SK-N-SH (cell line): ENCODE measurements around the gene CSRNP3.

Experiments
- CTCF ChIP-seq: fragments of 200-600 bp; sonication (generic); IDR thresholded peaks from 2 replicates; pipeline ENCODE4 v1.6.1; 2017; ENCODE audit warnings: antibody characterized with exemption, mild to moderate bottlenecking, moderate library complexity
- EP300 ChIP-seq, 2 experiments: IDR thresholded peaks; 2 replicates each; pipeline versions ENCODE4 v1.4.0 to v1.6.1; 2012; ENCODE audit warnings: borderline replicate concordance in 1 of 2, low read depth in 1 of 2, low read length in 1 of 2
- EZH2phosphoT487 ChIP-seq: fragments of 200-600 bp; sonication (generic); IDR thresholded peaks from 2 replicates; pipeline ENCODE4 v1.6.1; 2017; ENCODE audit warnings: low read depth, mixed run types, mild to moderate bottlenecking, antibody characterized with exemption, moderate library complexity, borderline replicate concordance
- FOXM1 ChIP-seq: IDR thresholded peaks from 2 replicates; pipeline ENCODE4 v1.4.0; 2012; ENCODE audit warnings: low read depth, mild to moderate bottlenecking
- GABPA ChIP-seq: IDR thresholded peaks from 2 replicates; pipeline ENCODE4 v1.4.0; 2012; ENCODE audit warnings: low read depth, mild to moderate bottlenecking
- MEF2A ChIP-seq: IDR thresholded peaks from 2 replicates; pipeline ENCODE4 v1.4.0; 2012; ENCODE audit warnings: low read depth, borderline replicate concordance
- MXI1 ChIP-seq: IDR thresholded peaks from 2 replicates; pipeline ENCODE4 v1.6.1; 2012; ENCODE audit warnings: mild to moderate bottlenecking, low read depth, low read length, improper control_type of control experiment
- POLR2AphosphoS5 ChIP-seq: IDR thresholded peaks from 2 replicates; pipeline ENCODE4 v1.6.1; 2012; ENCODE audit warnings: low read depth, low read length
- RCOR1 ChIP-seq: fragments of 150-350 bp; IDR thresholded peaks from 2 replicates; pipeline ENCODE4 v1.6.1; 2017; ENCODE audit warnings: antibody characterized with exemption, low read length
- RFX5 ChIP-seq: IDR thresholded peaks from 2 replicates; pipeline ENCODE4 v1.6.1; 2012; ENCODE audit warnings: mild to moderate bottlenecking, improper control_type of control experiment, low read length
- SIN3A ChIP-seq: IDR thresholded peaks from 2 replicates; pipeline ENCODE4 v1.6.1; 2012; ENCODE audit warnings: low read depth, mild to moderate bottlenecking, low read length, moderate library complexity, borderline replicate concordance
- TAF1 ChIP-seq: IDR thresholded peaks from 2 replicates; pipeline ENCODE4 v1.6.1; 2012; ENCODE audit warnings: low read depth, mild to moderate bottlenecking, low read length, moderate library complexity, borderline replicate concordance
- USF1 ChIP-seq: IDR thresholded peaks from 2 replicates; pipeline ENCODE4 v1.4.0; 2012; ENCODE audit warnings: low read depth, borderline replicate concordance
- TF ChIP-seq, protein P1 (sequence below): IDR thresholded peaks from 2 replicates; pipeline ENCODE4 v1.4.0; 2012; ENCODE audit warnings: low read depth

- no peak for TF ChIP-seq CTCF
- TF ChIP-seq RCOR1: no peak
- TF ChIP-seq POLR2AphosphoS5: no peak
- TF ChIP-seq TAF1: no peak
- TF ChIP-seq EZH2phosphoT487: no peak
- TF ChIP-seq USF1: no peak
- TF ChIP-seq FOXM1: no peak
- TF ChIP-seq GABPA: no peak
- no peak for TF ChIP-seq RFX5
- TF ChIP-seq MXI1: no peak
- TF ChIP-seq EP300 (IDR thresholded peaks at IDR 0.05; ENCODE audit: borderline replicate concordance in 1 of 2, low read depth in 1 of 2, low read length in 1 of 2): no peak
- TF ChIP-seq SIN3A: no peak
- TF ChIP-seq MEF2A: no peak
- TF ChIP-seq, protein P1, sequence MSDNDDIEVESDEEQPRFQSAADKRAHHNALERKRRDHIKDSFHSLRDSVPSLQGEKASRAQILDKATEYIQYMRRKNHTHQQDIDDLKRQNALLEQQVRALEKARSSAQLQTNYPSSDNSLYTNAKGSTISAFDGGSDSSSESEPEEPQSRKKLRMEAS: no peak
Observed at GRCh38 chr2:165706960-165707487, 237.5 kb downstream of the CSRNP3 start.
